ENCODE results near the gene HDGF. TPM values are rescaled to one million over a fixed set of nuclear protein-coding genes. Genes with fewer than 3 reads are reported as not detected.

HDGF gene
- polyA plus RNA-seq, 6 donors from 2014 or later, result 19.6 to 33.8 (median 26.3) TPM

DNA sequence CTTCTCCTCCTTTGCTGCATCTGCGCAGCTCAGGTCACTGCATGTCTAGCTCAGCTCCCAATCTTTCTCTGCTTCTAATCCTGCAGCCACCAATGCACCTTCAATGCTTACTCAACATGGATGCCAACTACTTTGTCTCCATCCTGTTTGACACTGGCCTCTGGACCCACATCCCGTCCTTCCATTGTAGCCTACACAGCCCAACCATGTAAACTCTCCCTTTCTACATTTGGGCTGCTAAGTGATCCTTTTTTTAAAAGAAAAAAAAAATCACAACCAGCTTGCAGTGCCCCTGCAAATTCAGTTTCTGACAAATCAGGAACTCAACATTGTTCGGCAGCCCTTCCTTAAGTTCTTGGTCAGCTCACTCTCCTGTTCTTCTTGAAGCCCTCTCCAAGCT is 36.6 kb downstream of the HDGF start:
- Mint-ChIP-seq H3K27ac (no peak overlapping the region), H3K4me1 (peaks cover 3 to 17% (median 9%) of the 10 kb centered on the region in 3 donors), H3K36me3 (peaks cover 13 to 25% of the 10 kb centered on the region in 2 donors), H3K9me3 (no peaks in the 10 kb centered on the region), H3K27me3 (no peaks in the 10 kb centered on the region), H3K4me3 (no peak overlapping the region)
- DNase-seq, result no peak
- no peak for ATAC-seq (ENCODE audit: low read depth in 2 of 2)

DNA sequence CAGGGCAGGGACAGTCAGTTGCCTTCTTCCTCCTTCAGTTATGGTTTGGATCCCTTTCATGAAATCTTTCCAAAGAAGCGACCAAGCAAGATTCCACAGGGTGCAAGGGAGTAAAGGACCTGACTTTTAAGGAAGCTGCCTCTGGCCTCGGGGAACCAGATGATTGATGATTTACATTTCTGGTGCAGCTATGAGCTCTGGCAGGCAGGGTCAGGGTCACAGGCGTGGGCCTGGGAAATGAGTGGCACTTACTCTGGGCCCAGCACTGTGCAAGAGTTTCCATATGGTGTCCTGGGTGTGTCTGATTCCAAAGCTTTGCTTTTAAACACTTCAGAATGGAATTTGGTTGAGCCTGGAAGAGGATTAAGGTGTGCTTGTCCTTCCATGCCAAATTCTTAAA is 38.8 kb downstream of the HDGF start:
- Mint-ChIP-seq H3K4me3 (no peak overlapping the region), H3K36me3 (peaks cover 13 to 25% of the 10 kb centered on the region in 2 donors), H3K27me3 (no peaks in the 10 kb centered on the region), H3K27ac (peak overlapping the region in 2 of 6 donors; percentile 39 to 72), H3K4me1 (peaks cover 5 to 16% (median 9%) of the 10 kb centered on the region in 3 donors), H3K9me3 (no peaks in the 10 kb centered on the region)
- ATAC-seq (ENCODE audit: low read depth in 2 of 2) (no peak), DNase-seq (no peak)

DNA sequence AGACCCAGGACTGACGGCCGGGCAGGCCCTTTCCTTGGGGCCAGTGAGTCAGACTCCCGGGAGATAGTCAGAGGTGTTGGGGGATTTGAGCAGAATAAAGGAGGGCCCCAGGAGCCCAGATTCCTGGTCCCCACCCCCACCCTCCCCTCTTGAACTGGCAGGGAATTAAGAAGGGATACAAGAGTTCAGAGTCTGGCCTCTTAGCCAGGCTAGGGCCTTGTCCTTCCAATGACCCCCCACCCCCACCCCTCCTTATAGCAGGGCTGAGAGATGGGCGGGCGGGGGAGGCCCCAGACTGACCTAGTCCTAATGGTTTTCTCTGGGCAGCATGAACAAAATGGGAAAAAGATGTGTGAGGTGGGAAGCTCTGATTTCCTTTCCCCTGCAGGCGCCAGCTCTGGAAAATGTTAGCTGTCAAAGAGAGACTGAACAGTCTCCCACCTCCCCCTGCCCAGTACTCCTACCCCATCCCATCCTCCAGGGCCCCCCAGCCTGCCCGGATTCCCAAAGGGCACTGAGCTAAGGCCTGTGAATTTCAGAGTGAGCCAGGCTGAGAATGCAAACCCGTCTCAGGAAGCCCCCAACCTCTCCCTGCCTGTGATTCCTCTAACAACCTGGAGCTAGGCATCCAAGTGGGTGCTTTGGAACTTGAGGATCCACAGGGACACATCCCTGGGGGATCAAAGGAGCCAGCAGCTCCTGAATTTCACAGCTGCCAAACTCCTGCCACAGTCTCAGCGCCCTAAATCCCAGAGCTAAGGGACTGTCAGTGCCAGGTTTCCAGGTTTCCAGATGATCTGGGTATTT is 40.3 kb downstream of the HDGF start:
- DNase-seq (no peak), ATAC-seq (ENCODE audit: low read depth in 2 of 2) (no peak)
- peaks cover 12 to 22% (median 19%) of the 10 kb centered on the region in 3 donors for H3K4me1 Mint-ChIP-seq
- H3K27ac Mint-ChIP-seq, result no peak overlapping the region
- no peak overlapping the region for H3K4me3 Mint-ChIP-seq
- no peaks in the 10 kb centered on the region for H3K9me3 Mint-ChIP-seq
- peaks cover 8 to 18% of the 10 kb centered on the region in 2 donors for H3K36me3 Mint-ChIP-seq
- peaks cover 0 to 2% (median 0%) of the 10 kb centered on the region in 3 donors for H3K27me3 Mint-ChIP-seq

DNA sequence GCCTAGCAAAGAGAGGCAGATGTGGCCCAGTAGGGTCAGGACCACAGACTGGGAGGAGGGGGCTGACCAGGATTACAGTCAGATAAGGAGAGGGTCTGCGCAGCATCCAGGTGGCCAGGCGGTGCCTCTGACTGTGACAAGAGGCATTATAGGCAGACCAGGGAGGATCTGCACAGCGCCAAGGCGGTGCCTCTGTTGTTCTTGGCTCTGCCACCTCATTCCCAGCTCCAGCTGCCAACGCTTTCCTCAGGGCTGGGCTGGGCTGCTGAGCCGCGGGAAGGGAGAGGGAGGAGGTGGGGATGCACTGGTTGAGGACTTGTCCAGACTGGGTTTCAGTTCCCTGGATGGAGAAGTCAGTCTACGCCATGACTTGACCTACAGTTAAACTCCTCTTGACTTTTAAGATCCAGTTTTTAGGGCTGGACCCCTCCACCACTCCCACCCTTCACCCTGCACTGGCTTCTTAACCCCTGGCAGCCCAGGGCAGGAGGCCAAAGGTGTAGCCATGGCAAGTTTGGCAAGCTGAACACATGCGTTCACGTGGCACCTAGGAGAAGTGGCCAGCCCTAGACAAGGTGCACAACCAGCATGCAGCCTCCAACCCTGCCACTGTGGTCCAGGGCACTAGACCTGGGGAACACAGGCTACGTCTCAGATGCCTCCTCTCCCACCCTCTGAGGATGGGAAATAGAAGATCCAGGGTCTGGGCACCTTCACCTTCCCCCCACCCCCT is 41.6 kb downstream of the HDGF start:
- H3K4me3 Mint-ChIP-seq, result no peak overlapping the region
- peak overlapping the region in 2 of 6 donors; percentile 37 to 86 for H3K27ac Mint-ChIP-seq
- peaks cover 2 to 5% of the 10 kb centered on the region in 2 donors for H3K36me3 Mint-ChIP-seq
- peaks cover 0 to 12% (median 0%) of the 10 kb centered on the region in 3 donors for H3K27me3 Mint-ChIP-seq
- ATAC-seq (ENCODE audit: low read depth in 2 of 2), result no peak
- H3K9me3 Mint-ChIP-seq, result no peaks in the 10 kb centered on the region
- H3K4me1 Mint-ChIP-seq, result peaks cover 17 to 23% (median 21%) of the 10 kb centered on the region in 3 donors
- DNase-seq, result no peak

DNA sequence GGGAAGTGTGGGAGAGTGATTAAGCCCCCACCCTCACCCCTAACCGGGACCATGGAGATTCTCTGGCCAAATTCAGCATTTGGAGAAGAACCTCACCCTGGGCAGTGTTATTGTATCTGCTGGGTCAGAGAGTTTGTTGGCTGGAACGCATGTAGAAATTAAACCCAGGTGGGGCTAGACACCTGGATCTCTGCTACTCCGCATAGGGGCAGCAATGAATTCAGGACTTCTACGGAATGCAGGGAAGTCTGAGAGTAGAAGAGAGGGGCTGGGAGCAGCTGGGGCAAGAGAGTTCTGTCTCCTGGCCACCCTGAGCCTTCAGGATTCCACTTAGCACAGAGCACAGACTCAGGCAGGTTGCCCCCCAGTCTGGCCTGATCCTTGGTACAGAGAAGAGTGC is 42.4 kb downstream of the HDGF start:
- H3K9me3 Mint-ChIP-seq, result no peaks in the 10 kb centered on the region
- no peaks in the 10 kb centered on the region for H3K36me3 Mint-ChIP-seq
- no peak for DNase-seq
- peak overlapping the region in 1 of 6 donors; percentile 26 for H3K27ac Mint-ChIP-seq
- peaks cover 6 to 19% (median 7%) of the 10 kb centered on the region in 3 donors for H3K27me3 Mint-ChIP-seq
- ATAC-seq (ENCODE audit: low read depth in 2 of 2), result no peak
- H3K4me1 Mint-ChIP-seq, result peaks cover 18 to 32% (median 30%) of the 10 kb centered on the region in 3 donors
- H3K4me3 Mint-ChIP-seq, result peak overlapping the region in 1 of 8 donors; percentile 75

DNA sequence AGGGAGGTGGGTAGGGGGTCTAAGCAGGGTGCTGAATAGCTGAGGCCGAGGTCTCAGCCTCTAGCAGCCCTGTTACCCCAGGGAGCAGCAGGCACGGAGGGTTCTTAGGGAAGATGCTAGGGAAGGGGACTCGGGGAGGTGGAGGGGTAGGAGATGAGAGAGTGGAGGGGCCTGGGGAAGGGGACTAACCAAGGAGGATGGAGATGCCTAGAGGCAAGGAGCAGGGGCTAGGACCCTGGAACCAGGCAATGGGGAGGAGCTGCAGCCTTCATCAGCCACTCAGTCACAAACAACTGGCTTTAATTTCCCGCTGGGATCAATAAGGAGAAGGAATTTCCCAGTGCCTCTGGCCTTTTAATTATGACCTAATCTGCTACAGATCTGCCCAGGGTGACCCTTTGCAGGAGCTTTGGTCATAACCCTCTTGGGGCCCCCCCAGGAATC is 43.2 kb downstream of the HDGF start:
- Mint-ChIP-seq H3K36me3 (no peaks in the 10 kb centered on the region), H3K4me3 (peak overlapping the region in 4 of 8 donors; percentile 6 to 75 (median 23)), H3K4me1 (peaks cover 18 to 40% (median 32%) of the 10 kb centered on the region in 3 donors), H3K27ac (peak overlapping the region in 1 of 6 donors; percentile 29), H3K27me3 (peaks cover 10 to 27% (median 15%) of the 10 kb centered on the region in 3 donors), H3K9me3 (no peaks in the 10 kb centered on the region)
- ATAC-seq (ENCODE audit: low read depth in 2 of 2) (no peak), DNase-seq (no peak)

DNA sequence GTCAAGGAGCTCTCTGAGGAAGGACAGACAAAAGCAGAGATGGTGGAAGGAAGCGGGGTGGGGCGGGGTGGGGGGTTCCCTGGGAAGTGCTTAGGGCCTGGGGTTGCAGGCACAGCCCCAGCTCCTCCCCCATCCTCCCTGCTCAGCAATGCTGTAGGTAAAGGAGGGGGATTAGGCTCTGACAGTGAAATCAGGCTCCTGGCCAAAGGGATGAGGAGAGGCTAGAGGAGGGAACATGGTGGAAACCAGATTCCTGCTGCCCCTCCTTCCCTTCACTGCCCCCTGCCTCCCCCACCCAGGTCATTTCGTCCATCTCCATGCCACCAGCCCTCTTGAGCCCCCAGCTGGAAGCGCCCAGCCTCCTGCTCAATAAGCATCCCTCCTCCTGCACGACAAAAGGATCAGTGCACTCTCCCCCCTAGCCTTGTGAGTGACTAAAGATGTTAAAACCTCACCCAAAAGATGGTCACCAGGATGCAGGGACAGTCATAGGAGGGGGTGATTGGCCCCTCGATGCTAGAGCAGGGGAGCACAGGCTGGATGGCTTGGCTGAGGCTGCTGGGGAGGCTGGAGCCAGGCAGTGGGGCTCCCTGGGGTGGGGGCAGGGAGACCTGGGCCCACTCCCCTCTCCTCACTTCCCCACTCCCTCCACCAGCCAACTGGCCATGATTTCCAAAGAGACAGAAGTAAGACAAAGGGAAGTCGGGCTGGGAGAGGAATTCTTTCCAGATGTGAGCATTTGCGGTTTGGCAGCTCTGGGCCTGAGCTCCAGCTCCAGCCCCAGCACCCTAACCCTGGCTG is 43.9 kb downstream of the HDGF start:
- H3K4me3 Mint-ChIP-seq, result peak overlapping the region in 6 of 8 donors; percentile 81 to 94 (median 88)
- H3K27ac Mint-ChIP-seq, result peak overlapping the region in 1 of 6 donors; percentile 29
- H3K9me3 Mint-ChIP-seq, result no peaks in the 10 kb centered on the region
- peaks cover 16 to 33% (median 20%) of the 10 kb centered on the region in 3 donors for H3K27me3 Mint-ChIP-seq
- ATAC-seq (ENCODE audit: low read depth in 2 of 2) (no peak), DNase-seq (no peak)
- peaks cover 18 to 40% (median 32%) of the 10 kb centered on the region in 3 donors for H3K4me1 Mint-ChIP-seq
- no peaks in the 10 kb centered on the region for H3K36me3 Mint-ChIP-seq

DNA sequence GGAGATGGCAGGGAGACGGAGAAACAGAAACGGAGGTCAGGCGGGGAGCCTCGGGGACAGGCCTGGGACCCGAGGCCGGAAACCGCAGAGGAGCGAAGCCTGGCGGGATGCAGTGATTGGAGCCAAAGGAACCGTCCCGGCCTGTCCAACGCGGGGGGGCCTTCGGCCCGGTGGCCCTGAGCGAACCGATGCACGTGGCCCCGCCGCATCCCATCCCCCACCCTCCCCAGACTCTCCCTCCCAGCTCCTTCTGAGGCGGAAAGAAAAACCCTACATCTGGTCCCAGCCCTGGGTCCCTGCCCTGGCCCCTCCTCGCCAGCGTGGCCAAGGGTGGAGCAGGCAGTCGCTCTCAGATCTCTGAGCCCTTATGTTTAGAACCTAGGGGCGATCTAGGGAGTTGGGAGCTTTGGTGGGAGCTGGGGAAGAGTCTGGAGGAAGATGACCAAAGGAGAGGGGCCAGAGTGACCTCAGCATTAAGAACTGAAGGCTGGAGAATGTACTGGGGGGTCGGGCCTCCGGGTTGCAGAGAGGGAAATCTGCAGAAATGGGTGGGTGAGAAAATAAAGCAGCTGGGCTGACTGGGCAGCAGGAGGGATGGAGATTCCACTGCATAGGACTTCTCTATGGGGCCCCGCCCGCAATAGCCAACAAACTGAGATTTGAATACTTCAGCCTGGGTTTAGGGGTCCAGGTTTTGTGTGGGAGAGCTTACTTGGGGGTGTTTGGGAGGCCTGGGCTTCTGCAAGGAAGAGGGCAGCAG is 44.6 kb downstream of the HDGF start:
- DNase-seq (no peak), ATAC-seq (ENCODE audit: low read depth in 2 of 2) (peak; percentile 10 to 14)
- H3K27ac Mint-ChIP-seq, result peak overlapping the region in 3 of 6 donors; percentile 2 to 69 (median 20)
- H3K27me3 Mint-ChIP-seq, result peaks cover 17 to 36% (median 20%) of the 10 kb centered on the region in 3 donors
- no peaks in the 10 kb centered on the region for H3K36me3 Mint-ChIP-seq
- no peaks in the 10 kb centered on the region for H3K9me3 Mint-ChIP-seq
- peaks cover 18 to 40% (median 32%) of the 10 kb centered on the region in 3 donors for H3K4me1 Mint-ChIP-seq
- H3K4me3 Mint-ChIP-seq, result peak overlapping the region; percentile 81 to 94 (median 88)

DNA sequence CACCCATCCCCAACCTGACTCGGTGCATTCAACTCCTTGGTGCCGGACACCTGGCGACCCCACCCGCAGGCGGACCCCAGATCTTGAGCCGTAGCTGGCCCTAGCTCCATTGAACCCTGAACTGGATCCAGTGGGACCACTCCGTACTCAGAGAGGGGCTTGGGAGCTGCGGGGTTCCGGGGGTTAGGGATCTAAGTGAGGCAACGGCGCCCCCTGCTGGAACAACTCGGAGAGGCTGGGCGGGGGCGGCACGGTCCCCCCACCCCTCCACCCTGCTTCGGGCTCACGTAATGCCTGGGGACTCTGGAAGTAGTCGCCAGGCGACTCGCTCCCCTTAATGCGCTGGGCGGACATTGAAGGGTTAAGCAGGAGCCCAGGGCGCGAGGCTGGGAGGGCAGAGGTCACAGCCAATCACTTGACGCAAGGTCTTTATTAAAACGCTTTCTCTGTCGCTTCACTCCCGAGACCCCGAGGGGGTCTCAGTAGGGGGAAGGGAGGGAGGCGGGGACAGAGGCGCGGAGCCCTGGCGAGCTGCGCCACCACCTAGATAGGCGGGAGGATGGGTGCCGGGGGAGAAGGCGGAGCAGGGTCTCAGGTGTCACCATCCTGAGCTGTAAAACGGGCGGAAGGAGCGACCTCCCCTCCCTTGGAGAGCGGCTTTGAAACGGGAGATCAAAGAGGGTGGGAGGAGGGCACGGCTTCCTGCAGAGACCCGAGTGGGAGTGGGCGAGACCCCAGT is 45.4 kb downstream of the HDGF start:
- Mint-ChIP-seq H3K4me1 (peaks cover 18 to 40% (median 32%) of the 10 kb centered on the region in 3 donors), H3K36me3 (no peaks in the 10 kb centered on the region), H3K4me3 (peak overlapping the region; percentile 81 to 94 (median 88)), H3K27me3 (peaks cover 23 to 43% (median 27%) of the 10 kb centered on the region in 3 donors), H3K9me3 (no peaks in the 10 kb centered on the region), H3K27ac (peak overlapping the region in 3 of 6 donors; percentile 69 to 87 (median 80))
- peak; percentile 49 for DNase-seq
- ATAC-seq (ENCODE audit: low read depth in 2 of 2), result peak; percentile 72 to 74

DNA sequence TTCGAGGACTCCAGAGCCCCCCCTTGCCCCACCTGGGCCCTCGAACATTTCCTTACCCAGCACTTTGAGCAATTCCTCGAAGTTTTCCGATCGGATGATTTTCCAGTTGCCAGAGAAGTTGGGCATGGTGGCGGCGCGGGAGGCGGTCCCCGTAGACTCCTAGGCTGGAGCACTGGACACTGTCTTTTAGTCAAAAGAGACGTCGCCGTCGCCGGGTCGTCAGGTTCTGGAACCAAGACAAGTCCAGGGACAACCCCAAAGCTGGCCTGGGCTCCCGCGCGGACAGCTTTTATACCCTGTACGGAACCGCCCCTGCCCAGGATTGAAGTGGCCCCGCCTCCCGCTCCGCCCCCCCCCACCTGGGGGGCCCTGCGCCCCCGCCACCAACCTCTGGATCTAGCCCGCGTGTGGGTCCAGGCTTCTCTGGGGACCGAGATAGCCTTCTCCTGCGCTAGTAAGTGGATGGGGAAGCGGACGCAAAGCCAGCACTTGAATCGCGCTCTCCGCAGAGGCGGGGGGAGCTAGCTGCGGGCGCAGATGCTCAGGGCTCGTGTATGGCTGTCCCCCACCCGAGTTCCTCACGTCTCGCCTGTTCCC is 46.1 kb downstream of the HDGF start, which contains the start of gene CRABP2:
Gene CRABP2, minus strand, starts transcription at position 263 of the 597 bp plus-strand sequence. Its CDS starts 137 bp downstream, at position 126.
- Mint-ChIP-seq H3K4me3 (peak within 1 kb of the TSS; percentile 81 to 94 (median 88)), H3K27me3 (peaks cover 23 to 50% (median 33%) of the 10 kb centered on the region in 3 donors), H3K36me3 (no peaks in the 10 kb centered on the region), H3K9me3 (no peaks in the 10 kb centered on the region), H3K4me1 (peaks cover 18 to 40% (median 32%) of the 10 kb centered on the region in 3 donors), H3K27ac (peak within 1 kb of the TSS in 4 of 6 donors; percentile 14 to 87 (median 74))
- ATAC-seq (ENCODE audit: low read depth in 2 of 2) (peak; percentile 65 to 70), DNase-seq (peak; percentile 50)

DNA sequence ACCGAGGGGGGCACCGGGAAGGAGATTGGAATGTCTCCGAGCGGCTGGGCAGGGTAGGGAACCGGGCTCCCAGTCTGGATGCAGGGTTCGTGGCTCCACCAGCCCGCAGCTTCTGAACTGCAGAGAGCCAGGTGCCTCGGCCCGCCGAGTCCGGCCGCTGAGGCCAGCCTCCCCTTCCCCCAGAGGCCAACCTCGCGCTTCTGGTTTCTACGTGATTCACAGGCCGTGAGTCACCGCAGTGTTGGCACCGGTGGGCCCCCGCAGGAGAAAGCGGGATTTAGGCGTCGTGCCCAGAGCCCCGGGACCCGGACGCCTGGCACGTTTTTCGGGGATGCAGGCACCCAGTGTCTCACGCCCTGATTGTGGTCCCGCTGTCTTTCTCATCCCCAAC is 46.5 kb downstream of the HDGF start:
- peaks cover 18 to 40% (median 32%) of the 10 kb centered on the region in 3 donors for H3K4me1 Mint-ChIP-seq
- peak overlapping the region in 1 of 6 donors; percentile 14 for H3K27ac Mint-ChIP-seq
- peak overlapping the region; percentile 54 to 94 (median 88) for H3K4me3 Mint-ChIP-seq
- no peaks in the 10 kb centered on the region for H3K9me3 Mint-ChIP-seq
- ATAC-seq (ENCODE audit: low read depth in 2 of 2), result no peak
- H3K27me3 Mint-ChIP-seq, result peaks cover 24 to 54% (median 37%) of the 10 kb centered on the region in 3 donors
- DNase-seq, result no peak
- no peaks in the 10 kb centered on the region for H3K36me3 Mint-ChIP-seq

All from naive B cell (primary cell).